Activated T-helper 17 cell treated with anti-CD3 and anti-CD28 coated beads, Interleukin-2, amount 50 U/mL, for 72 hours (primary cell): ENCODE measurements around the gene PPP1R17. TPM values are rescaled to one million over a fixed set of nuclear protein-coding genes. Genes with fewer than 3 reads are reported as not detected.

ENCODE experiments used
- ATAC-seq: fragments of 150-1000 bp; cut with Tn5 transposase; replicated peaks from 2 replicates; pipeline ENCODE4 v1.10.0; 2021; ENCODE audit warnings: mild to moderate bottlenecking, moderate library complexity
- H3K27ac Mint-ChIP-seq: one replicate; pipeline ENCODE4 v1.8.0; 2022; ENCODE audit warnings: mixed read lengths
- H3K27me3 Mint-ChIP-seq: one replicate; pipeline ENCODE4 v1.8.0; 2022; ENCODE audit warnings: mixed read lengths
- H3K36me3 Mint-ChIP-seq: one replicate; pipeline ENCODE4 v1.8.0; 2022; ENCODE audit warnings: low read depth, mild to moderate bottlenecking, mixed read lengths
- H3K4me1 Mint-ChIP-seq: one replicate; pipeline ENCODE4 v1.8.0; 2022; ENCODE audit warnings: mixed read lengths
- H3K4me3 Mint-ChIP-seq: one replicate; pipeline ENCODE4 v1.8.0; 2022; ENCODE audit warnings: mild to moderate bottlenecking, mixed read lengths
- H3K9me3 Mint-ChIP-seq: one replicate; pipeline ENCODE4 v1.8.0; 2022; ENCODE audit warnings: mixed read lengths
- total RNA-seq, 2 donors: library from RNA; stranded (reverse); gene quantifications; one replicate each; pipeline ENCODE4 v1.2.3, GENCODE V29; 2022

Gene PPP1R17
- not detected for total RNA-seq

GRCh38 chr7:31687024-31687748 lies at the start of gene PPP1R17:
PPP1R17 (plus strand) TSS chr7:31687215; CDS start chr7:31692442, 5,227 bp downstream.
- no peak for ATAC-seq
- Mint-ChIP-seq H3K27me3 (no peaks in the 10 kb centered on the region), H3K9me3 (no peaks in the 10 kb centered on the region), H3K27ac (no peak within 1 kb of the TSS), H3K36me3 (no peaks in the 10 kb centered on the region), H3K4me1 (no peaks in the 10 kb centered on the region), H3K4me3 (no peak within 1 kb of the TSS)

DNA sequence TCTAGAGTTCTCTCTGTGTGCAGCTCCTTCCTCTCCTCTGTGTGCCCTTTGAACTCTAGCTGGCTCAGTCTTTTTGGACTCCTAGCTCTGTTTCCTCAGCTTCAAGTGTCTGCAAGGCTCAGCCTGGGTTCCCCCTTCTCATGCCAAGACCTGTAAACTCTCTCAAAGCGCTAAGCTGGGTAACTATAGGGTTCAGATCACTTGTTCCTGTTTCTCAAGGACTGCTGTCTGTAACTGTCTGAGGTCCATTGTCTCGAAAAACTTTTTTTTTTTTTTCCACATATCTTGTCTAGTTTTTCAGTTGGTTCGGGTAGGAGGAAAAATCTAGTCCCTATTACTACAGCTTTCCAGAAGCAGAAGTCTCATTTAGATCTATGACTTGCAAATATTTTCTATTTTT lies 46.6 kb upstream of the PPP1R17 start:
- Mint-ChIP-seq H3K4me3 (no peak overlapping the region), H3K9me3 (peaks cover 4% of the 10 kb centered on the region), H3K36me3 (no peaks in the 10 kb centered on the region), H3K27ac (no peak overlapping the region), H3K27me3 (no peaks in the 10 kb centered on the region), H3K4me1 (no peaks in the 10 kb centered on the region)
- ATAC-seq: no peak

DNA sequence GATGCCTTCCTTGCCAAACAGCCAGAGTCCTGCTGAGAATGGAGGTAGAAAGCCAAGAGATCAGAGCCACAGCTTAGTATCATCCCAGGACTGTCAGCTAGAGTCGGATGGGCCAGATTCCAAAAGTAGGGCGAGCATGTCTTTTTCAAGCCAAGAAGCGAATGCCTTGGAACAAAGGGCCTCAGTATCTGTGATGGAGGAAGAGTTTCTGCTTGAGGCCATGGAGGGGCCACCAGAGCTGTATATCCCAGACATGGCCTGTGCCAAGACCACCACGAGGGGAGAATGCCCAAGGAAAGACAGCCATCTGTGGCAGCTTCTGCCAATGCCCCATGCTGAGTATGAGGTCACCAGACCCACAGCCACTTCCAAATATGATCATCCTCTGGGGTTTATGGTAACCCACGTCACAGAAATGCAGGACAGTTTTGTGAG lies 44.3 kb upstream of the PPP1R17 start:
- Mint-ChIP-seq H3K9me3 (peaks cover 4% of the 10 kb centered on the region), H3K4me3 (no peak overlapping the region), H3K36me3 (no peaks in the 10 kb centered on the region), H3K27me3 (no peaks in the 10 kb centered on the region), H3K4me1 (no peaks in the 10 kb centered on the region), H3K27ac (no peak overlapping the region)
- ATAC-seq: no peak

DNA sequence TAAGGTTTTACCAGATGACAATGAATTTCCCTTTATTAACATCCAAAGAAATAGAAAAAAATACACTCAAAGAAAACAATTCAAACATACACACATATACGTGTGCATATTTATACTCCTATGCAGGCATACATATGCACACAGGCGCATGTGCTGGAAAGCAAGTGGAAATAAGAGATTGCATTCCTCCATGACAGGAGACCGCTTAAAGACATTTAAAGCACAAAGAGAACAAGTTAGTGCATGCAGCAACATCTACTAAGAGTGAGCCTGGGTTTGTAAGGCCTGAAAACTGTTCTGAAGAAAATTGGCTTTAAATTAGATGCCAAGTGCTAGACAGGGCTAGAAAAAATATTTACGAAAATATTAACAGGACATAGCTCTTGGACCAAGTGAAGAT lies 40.1 kb upstream of the PPP1R17 start:
- ATAC-seq: no peak
- Mint-ChIP-seq H3K9me3 (no peaks in the 10 kb centered on the region), H3K27me3 (no peaks in the 10 kb centered on the region), H3K4me1 (no peaks in the 10 kb centered on the region), H3K36me3 (no peaks in the 10 kb centered on the region), H3K27ac (no peak overlapping the region), H3K4me3 (no peak overlapping the region)

DNA sequence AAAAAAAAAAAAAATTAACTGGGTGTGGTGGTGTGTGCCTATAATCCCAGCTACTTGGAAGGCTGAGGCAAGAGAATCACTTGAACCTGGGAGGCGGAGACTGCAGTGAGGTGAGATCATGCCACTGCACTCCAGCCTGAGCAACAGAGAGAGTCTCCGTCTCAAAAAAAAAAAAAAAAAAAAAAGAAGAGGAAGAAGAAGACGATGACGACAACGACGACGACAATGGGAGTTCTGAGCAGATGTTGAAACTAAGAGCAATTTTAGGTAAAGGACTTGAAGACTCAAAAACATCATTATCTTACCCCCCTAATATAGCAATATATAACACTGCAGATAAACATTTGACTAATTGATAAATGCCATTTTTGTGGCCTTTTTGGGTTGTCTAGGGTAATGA lies 39.5 kb upstream of the PPP1R17 start:
- Mint-ChIP-seq H3K27ac (no peak overlapping the region), H3K4me1 (no peaks in the 10 kb centered on the region), H3K36me3 (no peaks in the 10 kb centered on the region), H3K27me3 (no peaks in the 10 kb centered on the region), H3K9me3 (no peaks in the 10 kb centered on the region), H3K4me3 (no peak overlapping the region)
- no peak for ATAC-seq

- H3K4me1 Mint-ChIP-seq: no peaks in the 10 kb centered on the region
- no peaks in the 10 kb centered on the region for H3K36me3 Mint-ChIP-seq
- ATAC-seq: no peak
- H3K27me3 Mint-ChIP-seq: no peaks in the 10 kb centered on the region
- H3K27ac Mint-ChIP-seq: no peak overlapping the region
- no peak overlapping the region for H3K4me3 Mint-ChIP-seq
- H3K9me3 Mint-ChIP-seq: no peaks in the 10 kb centered on the region
Measured at GRCh38 chr7:31648288-31648687, 38.7 kb upstream of the PPP1R17 start.

DNA sequence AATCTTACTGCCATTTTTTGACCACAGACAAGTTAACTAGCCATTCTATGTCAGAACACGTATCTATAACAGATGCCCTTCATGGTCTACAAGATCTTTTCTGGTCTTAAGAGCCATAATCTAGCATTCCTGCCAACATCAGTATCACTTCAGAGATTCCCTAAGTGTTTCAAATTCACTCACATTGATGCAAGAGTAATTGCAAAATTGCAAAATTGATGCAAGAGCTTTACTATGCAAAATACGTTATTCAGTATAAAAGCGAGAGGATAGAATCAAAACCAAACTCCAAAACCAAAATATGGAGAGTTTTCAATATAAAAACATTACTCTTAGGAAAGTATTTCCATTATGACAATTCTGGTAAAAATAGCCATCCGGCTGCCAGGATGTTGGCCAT lies 38.1 kb upstream of the PPP1R17 start:
- no peak overlapping the region for H3K27ac Mint-ChIP-seq
- no peaks in the 10 kb centered on the region for H3K4me1 Mint-ChIP-seq
- no peak for ATAC-seq
- H3K36me3 Mint-ChIP-seq: no peaks in the 10 kb centered on the region
- no peaks in the 10 kb centered on the region for H3K27me3 Mint-ChIP-seq
- H3K4me3 Mint-ChIP-seq: no peak overlapping the region
- H3K9me3 Mint-ChIP-seq: peaks cover under 1% of the 10 kb centered on the region

DNA sequence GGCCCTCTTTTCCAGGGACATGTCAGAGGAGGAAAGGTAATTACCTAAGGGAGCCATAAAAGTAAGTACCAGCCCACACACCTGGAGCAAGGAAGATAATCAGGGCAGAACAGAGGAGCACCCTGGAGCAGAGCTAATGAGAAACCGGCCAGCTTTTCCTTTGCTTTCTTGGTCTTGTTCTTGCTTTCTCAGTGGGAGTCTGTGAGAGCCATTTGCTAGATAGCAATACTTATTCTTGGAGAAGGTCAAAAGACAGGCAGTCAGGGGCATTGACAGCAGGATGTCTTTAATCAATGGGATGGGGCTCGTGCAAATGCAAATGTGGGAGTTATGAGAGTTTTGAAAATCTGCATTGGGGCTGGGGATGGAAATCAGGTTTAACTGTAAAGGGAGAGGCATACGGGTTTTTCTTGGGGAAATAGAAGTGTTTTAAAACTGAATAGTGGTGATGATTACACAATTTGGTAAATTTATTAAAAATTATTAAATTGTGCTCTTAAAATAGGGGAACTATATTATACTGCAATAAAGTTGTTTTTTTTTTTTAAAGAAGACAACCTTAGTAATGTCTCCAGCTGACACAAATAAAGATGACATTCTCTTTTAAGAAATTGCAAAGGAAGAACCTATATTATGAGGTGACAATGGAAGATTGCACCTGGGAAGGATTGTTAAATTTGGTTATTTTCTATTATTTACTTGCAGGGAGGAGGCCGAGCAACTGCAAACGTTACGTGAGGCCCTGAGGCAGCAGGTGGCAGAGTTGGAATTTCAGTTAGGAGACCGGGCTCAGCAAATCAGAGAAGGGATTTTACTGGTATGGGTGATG lies 35.6 kb upstream of the PPP1R17 start:
- Mint-ChIP-seq H3K36me3 (no peaks in the 10 kb centered on the region), H3K27ac (no peak overlapping the region), H3K9me3 (peaks cover 12% of the 10 kb centered on the region), H3K4me3 (no peak overlapping the region), H3K27me3 (no peaks in the 10 kb centered on the region), H3K4me1 (no peaks in the 10 kb centered on the region)
- ATAC-seq: no peak

- Mint-ChIP-seq H3K36me3 (no peaks in the 10 kb centered on the region), H3K27me3 (no peaks in the 10 kb centered on the region), H3K9me3 (peaks cover 12% of the 10 kb centered on the region), H3K27ac (no peak overlapping the region), H3K4me3 (no peak overlapping the region), H3K4me1 (no peaks in the 10 kb centered on the region)
- ATAC-seq: no peak
Measured at GRCh38 chr7:31652063-31652326, 35.0 kb upstream of the PPP1R17 start.

DNA sequence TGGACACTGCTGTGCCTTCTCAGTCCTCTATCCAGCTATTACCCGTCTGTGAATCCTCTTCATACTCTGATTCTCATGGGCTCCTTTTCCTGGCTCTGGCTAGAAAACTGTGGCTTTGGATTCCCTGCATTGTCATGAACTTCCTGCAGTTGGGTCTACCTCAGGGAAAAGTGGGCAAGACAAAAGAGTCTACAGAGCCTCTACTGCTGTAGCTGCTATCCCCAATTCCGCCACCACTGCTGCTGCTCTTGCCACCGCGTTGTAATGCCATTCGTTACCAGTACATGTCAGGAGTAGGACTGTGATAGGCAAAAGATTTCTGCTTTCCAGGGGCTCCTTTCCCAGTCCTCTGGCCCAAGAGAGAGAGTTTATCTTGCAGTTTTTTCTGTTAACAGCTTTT lies 23.9 kb upstream of the PPP1R17 start:
- H3K9me3 Mint-ChIP-seq: peaks cover 8% of the 10 kb centered on the region

DNA sequence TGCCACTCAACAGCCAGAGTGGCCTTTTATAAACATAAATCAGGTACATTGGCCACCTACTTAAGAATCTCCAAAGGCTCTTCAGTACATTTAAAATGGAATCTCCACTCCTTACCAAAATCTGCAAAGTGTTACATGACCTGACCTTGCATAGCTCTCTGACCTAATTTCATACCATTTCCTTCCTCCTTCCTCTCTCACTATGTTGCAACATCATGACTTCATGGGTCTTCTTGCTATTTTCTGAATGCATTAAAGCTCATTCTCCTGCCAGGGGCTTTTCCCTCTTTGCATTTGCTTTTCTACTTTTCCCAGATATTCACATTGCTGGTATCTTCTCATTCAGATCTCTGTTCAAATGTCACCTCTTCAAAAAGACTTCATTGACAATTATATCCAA lies 22.1 kb upstream of the PPP1R17 start:
- no peaks in the 10 kb centered on the region for H3K27me3 Mint-ChIP-seq
- H3K4me3 Mint-ChIP-seq: no peak overlapping the region
- no peaks in the 10 kb centered on the region for H3K4me1 Mint-ChIP-seq
- no peak for ATAC-seq
- peaks cover 8% of the 10 kb centered on the region for H3K9me3 Mint-ChIP-seq
- H3K27ac Mint-ChIP-seq: no peak overlapping the region
- H3K36me3 Mint-ChIP-seq: no peaks in the 10 kb centered on the region

More for the DNA sequence above, 23.9 kb upstream of the PPP1R17 start:
- no peak for ATAC-seq
- H3K36me3 Mint-ChIP-seq: no peaks in the 10 kb centered on the region
- H3K4me1 Mint-ChIP-seq: no peaks in the 10 kb centered on the region
- H3K4me3 Mint-ChIP-seq: no peak overlapping the region
- no peak overlapping the region for H3K27ac Mint-ChIP-seq
- no peaks in the 10 kb centered on the region for H3K27me3 Mint-ChIP-seq

- H3K4me3 Mint-ChIP-seq: no peak overlapping the region
- ATAC-seq: no peak
- no peaks in the 10 kb centered on the region for H3K4me1 Mint-ChIP-seq
- H3K27me3 Mint-ChIP-seq: no peaks in the 10 kb centered on the region
- no peak overlapping the region for H3K27ac Mint-ChIP-seq
- peaks cover 8% of the 10 kb centered on the region for H3K9me3 Mint-ChIP-seq
- H3K36me3 Mint-ChIP-seq: no peaks in the 10 kb centered on the region
Measured at GRCh38 chr7:31665546-31665945, 21.5 kb upstream of the PPP1R17 start.

DNA sequence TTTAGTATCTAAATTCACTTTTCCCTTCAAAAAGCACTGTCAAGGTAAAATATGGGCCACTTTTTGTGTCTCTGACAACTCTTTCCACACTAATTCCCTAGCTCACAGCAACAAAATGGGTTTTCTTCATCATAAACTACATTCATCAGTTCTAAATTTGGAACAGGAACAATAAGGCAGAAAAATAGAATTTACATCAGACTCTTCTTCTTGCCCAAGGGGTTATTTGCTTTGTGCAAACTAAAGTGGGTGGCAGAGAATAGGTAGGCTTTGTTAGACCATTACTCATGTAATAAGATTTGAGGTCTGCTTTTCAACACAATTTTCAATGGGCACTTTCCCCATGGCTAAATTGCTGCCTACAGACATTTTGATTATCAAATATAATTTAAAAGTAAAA lies 17.6 kb upstream of the PPP1R17 start:
- ATAC-seq: no peak
- H3K9me3 Mint-ChIP-seq: peaks cover 4% of the 10 kb centered on the region
- no peaks in the 10 kb centered on the region for H3K27me3 Mint-ChIP-seq
- no peak overlapping the region for H3K4me3 Mint-ChIP-seq
- H3K27ac Mint-ChIP-seq: no peak overlapping the region
- no peaks in the 10 kb centered on the region for H3K4me1 Mint-ChIP-seq
- no peaks in the 10 kb centered on the region for H3K36me3 Mint-ChIP-seq

DNA sequence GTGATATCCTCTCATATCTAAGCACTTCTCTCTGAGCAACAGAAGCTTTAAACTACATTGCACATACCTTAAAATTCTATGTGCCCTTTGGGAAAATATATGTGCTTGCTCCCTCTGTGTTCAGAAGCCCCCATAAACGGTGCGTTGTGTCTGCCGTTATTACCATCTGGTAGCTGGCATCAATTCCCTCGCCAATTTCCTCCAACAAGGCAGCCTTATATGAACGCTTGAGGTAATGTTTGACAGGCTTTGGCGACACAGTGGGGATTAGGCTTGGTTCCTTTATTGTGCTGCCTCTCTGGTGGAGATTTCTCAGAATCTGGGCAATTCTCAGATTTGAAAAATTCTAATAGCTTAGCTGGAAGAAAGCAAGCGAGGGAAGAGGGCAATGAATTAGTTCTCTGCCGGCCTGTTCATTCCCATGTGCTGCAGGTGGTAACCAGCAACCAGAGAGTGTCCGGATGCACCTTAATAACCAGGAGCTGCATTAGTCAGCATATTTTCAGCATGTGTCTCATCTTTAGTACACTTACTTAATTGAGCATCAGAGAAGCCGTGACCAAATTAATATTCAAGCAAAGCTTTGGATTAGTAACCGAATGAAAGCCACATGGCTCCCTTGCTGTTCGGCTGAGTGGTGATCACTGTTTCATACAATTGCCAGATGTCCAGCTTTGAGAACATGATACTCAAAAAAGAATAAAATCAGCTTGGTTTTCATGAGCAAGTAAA lies 7.3 kb upstream of the PPP1R17 start:
- ATAC-seq: no peak
- Mint-ChIP-seq H3K4me3 (no peak overlapping the region), H3K9me3 (no peaks in the 10 kb centered on the region), H3K4me1 (no peaks in the 10 kb centered on the region), H3K27ac (no peak overlapping the region), H3K36me3 (no peaks in the 10 kb centered on the region), H3K27me3 (no peaks in the 10 kb centered on the region)
